PC-9 (cell line): ENCODE measurements around the gene STPG1.

Experiments
- CTCF ChIP-seq: fragments of 200-600 bp; sonication (generic); conservative IDR thresholded peaks from 2 replicates; pipeline ENCODE4 v1.6.1; 2017; ENCODE audit warnings: mixed run types, antibody characterized with exemption, mild to moderate bottlenecking, moderate library complexity
- EZH2 ChIP-seq: fragments of 200-600 bp; sonication (generic); IDR thresholded peaks from 2 replicates; pipeline ENCODE4 v1.8.0; 2017; ENCODE audit warnings: antibody characterized with exemption, low read depth

- no peak for TF ChIP-seq CTCF
- no peak for TF ChIP-seq EZH2
Observed at GRCh38 chr1:24450316-24450715, 36.7 kb upstream of the STPG1 start.
